Thyroid gland (tissue), 4 donors: ENCODE measurements around the gene GREB1L. TPM values are rescaled to one million over a fixed set of nuclear protein-coding genes. Genes with fewer than 3 reads are reported as not detected.
"Not testable (repeated sequence)": the region's sequence is repeated elsewhere in the genome, so short reads cannot be mapped to it uniquely, and the experiment has no call there.

ENCODE experiments used
- DNase-seq, 2 donors: peaks; one replicate each; pipeline ENCODE4 v3.0.0-alpha.2; 2019
- H3K27ac ChIP-seq, 3 donors: fragments of 200-600 bp; sonication (generic); 1 replicate in 2 of 3; 2 replicates in 1 of 3; pipeline ENCODE4 v1.5.1; 2016 to 2019; ENCODE audit warnings: mild to moderate bottlenecking in 1 of 3, moderate library complexity in 1 of 3
- H3K27me3 ChIP-seq: fragments of 200-600 bp; sonication (generic); one replicate; pipeline ENCODE4 v1.5.1; 2019
- H3K36me3 ChIP-seq, 2 donors: fragments of 200-600 bp; sonication (generic); one replicate each; pipeline ENCODE4 v1.5.1; 2016 to 2019
- H3K4me1 ChIP-seq, 2 donors: fragments of 200-600 bp; sonication (generic); one replicate each; pipeline ENCODE4 v1.5.1; 2017 to 2019
- H3K4me3 ChIP-seq, 3 donors: fragments of 200-600 bp; sonication (generic); replicated peaks in 1 of 3; 1 replicate in 2 of 3; 2 replicates in 1 of 3; pipeline ENCODE4 v1.5.1; 2016; ENCODE audit warnings: mild to moderate bottlenecking in 1 of 3
- H3K9me3 ChIP-seq: fragments of 200-600 bp; sonication (generic); one replicate; pipeline ENCODE4 v1.5.1; 2017
- CTCF ChIP-seq, 6 experiments: fragments of 200-600 bp in 3 of 6; fragments of 450-650 bp in 3 of 6; sonication (generic) in 3 of 6; IDR thresholded peaks; one replicate each; pipeline ENCODE4 v1.5.1; 2016 to 2019; ENCODE audit warnings: antibody characterized with exemption in 6 of 6, mild to moderate bottlenecking in 2 of 6, inconsistent platforms in 1 of 6, moderate library complexity in 1 of 6
- POLR2A ChIP-seq, 2 donors: fragments of 450-650 bp; IDR thresholded peaks; one replicate each; pipeline ENCODE4 v1.6.1; 2017; ENCODE audit warnings: antibody characterized with exemption in 2 of 2, mild to moderate bottlenecking in 2 of 2, moderate library complexity in 1 of 2
- WGBS, 2 donors: methylation state at CpG; one replicate each; pipeline ENCODE4 v1.1.5; 2017; 5-methylcytosine and 5-hydroxymethylcytosine counted together
- intact Hi-C: fragments of 100-400 bp; cut with DNase I; formaldehyde crosslinking; loops from one replicate; pipeline ENCODE4 v1.15.1; 2023
- total RNA-seq, 4 donors: library from RNA; depleted of rRNA; stranded (reverse); fragments of >200 nt; gene quantifications; one replicate each; pipeline ENCODE4 v1.2.3, GENCODE V29; 2016

Gene GREB1L
- total RNA-seq, 4 donors from 2014 or later: 25.0 to 43.5 (median 31.8) TPM

- WGBS, 2 donors: 95% methylated on average over 11 of the region's 11 CpGs
- Histone ChIP-seq H3K4me1 (no peaks in the 10 kb centered on the region), H3K9me3 (no peaks in the 10 kb centered on the region), H3K4me3 (no peak overlapping the region), H3K36me3 (no peaks in the 10 kb centered on the region), H3K27me3 (no peaks in the 10 kb centered on the region), H3K27ac (no peak overlapping the region)
- intact Hi-C loops: no loop called here
- TF ChIP-seq POLR2A (IDR thresholded peaks at IDR 0.05) (no peak), CTCF (IDR thresholded peaks at IDR 0.05) (no peak)
- DNase-seq: no peak
Observed at GRCh38 chr18:21203542-21204241, 38.3 kb upstream of the GREB1L start.

DNA sequence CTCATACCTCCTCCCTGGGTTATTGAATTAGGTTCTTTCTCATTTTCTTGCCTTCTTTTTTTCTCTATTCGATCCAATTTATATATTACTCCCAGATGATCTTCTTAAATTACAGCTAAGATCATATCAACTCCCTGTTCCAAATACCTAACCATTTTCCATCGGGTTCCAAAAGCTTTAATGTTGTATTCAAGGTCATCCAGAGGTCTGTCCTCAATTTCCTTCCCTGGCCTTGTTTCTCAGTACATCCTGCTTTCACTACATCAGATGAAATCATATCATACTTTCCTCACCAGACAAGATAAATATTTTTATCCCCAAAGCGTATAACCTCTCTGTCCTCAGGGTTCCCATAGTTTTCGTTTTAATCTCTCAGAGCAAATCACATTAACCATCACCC, 36.3 kb upstream of the GREB1L start:
- TF ChIP-seq CTCF (IDR thresholded peaks at IDR 0.05) (no peak), POLR2A (IDR thresholded peaks at IDR 0.05) (no peak)
- WGBS, 2 donors: 68 to 74% methylated on average over 4 of the region's 4 CpGs
- H3K4me3 ChIP-seq: no peak overlapping the region
- H3K36me3 ChIP-seq: no peaks in the 10 kb centered on the region
- no peaks in the 10 kb centered on the region for H3K27me3 ChIP-seq
- intact Hi-C loops: no loop called here
- no peak overlapping the region for H3K27ac ChIP-seq
- no peaks in the 10 kb centered on the region for H3K4me1 ChIP-seq
- DNase-seq: no peak
- H3K9me3 ChIP-seq: no peaks in the 10 kb centered on the region

DNA sequence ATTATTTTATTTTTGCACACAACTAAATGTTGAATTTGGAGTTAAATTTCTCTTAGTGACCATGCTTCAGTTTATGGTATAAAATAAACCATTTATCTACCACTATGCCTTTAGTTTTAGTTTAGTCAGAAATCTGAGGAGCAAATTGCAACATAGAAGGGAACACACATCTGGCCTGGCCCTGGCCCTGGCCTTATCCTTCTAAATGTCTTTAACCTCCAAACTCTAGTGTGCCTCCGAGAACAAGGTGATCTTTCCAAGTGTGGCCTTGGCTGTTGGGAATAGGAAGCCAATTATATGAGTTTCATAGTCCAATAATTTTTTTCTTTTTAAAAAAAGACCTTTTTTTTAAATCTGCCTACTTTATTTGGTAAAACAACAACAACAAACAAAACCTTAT, 31.8 kb upstream of the GREB1L start:
- 79% methylated on average over 1 of the region's 1 CpG for WGBS, 2 donors
- intact Hi-C loops: no loop called here
- TF ChIP-seq CTCF (IDR thresholded peaks at IDR 0.05) (no peak), POLR2A (IDR thresholded peaks at IDR 0.05) (no peak)

DNA sequence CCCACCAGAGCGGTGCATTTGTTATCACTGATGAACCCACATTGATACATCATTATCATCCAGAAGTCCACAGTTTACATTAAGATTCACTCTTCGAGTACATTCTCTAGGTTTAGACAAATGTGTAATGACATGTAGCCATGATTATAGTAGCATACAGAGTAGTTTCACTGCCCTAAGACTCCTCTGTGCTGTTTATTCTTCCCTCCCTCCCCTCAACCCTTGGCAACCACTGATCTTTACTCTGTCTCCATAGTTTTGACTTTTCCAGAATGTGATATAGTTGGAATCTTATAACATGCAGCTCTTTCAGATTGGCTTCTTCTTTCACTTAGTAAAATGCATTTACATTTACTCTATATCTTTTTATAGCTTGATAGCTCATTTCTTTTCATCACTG, 31.2 kb upstream of the GREB1L start:
- H3K36me3 ChIP-seq: no peaks in the 10 kb centered on the region
- no peak for TF ChIP-seq POLR2A (IDR thresholded peaks at IDR 0.05)
- H3K9me3 ChIP-seq: no peaks in the 10 kb centered on the region
- H3K4me3 ChIP-seq: no peak overlapping the region
- intact Hi-C loops: no loop called here
- DNase-seq: no peak
- WGBS, 2 donors: 95 to 97% methylated on average over 2 of the region's 2 CpGs
- no peaks in the 10 kb centered on the region for H3K4me1 ChIP-seq
- H3K27me3 ChIP-seq: no peaks in the 10 kb centered on the region
- H3K27ac ChIP-seq: no peak overlapping the region

More for the DNA sequence above, 31.8 kb upstream of the GREB1L start:
- Histone ChIP-seq H3K27ac (no peak overlapping the region), H3K9me3 (no peaks in the 10 kb centered on the region), H3K4me3 (no peak overlapping the region), H3K27me3 (no peaks in the 10 kb centered on the region), H3K4me1 (no peaks in the 10 kb centered on the region), H3K36me3 (no peaks in the 10 kb centered on the region)
- DNase-seq: no peak

GRCh38 chr18:21214409-21214808, 27.6 kb upstream of the GREB1L start:
- H3K4me1 ChIP-seq, H3K9me3 ChIP-seq, intact Hi-C loops, H3K27me3 ChIP-seq, H3K4me3 ChIP-seq, H3K36me3 ChIP-seq, H3K27ac ChIP-seq, DNase-seq: not testable (repeated sequence)
- WGBS, 2 donors: 95 to 96% methylated on average over 5 of the region's 5 CpGs

- intact Hi-C loops: no loop called here
- no peak for DNase-seq
- no peaks in the 10 kb centered on the region for H3K9me3 ChIP-seq
- no peak overlapping the region for H3K4me3 ChIP-seq
- no peak overlapping the region for H3K27ac ChIP-seq
- no peaks in the 10 kb centered on the region for H3K36me3 ChIP-seq
- no peaks in the 10 kb centered on the region for H3K4me1 ChIP-seq
- no peak for TF ChIP-seq POLR2A (IDR thresholded peaks at IDR 0.05)
- TF ChIP-seq CTCF (IDR thresholded peaks at IDR 0.05): no peak
- no peaks in the 10 kb centered on the region for H3K27me3 ChIP-seq
- WGBS, 2 donors: 75 to 81% methylated on average over 6 of the region's 6 CpGs
Observed at GRCh38 chr18:21215490-21215889, 26.5 kb upstream of the GREB1L start.
